Ovary (tissue), 9 donors: ENCODE measurements around the gene TNS3. TPM values are rescaled to one million over a fixed set of nuclear protein-coding genes. Genes with fewer than 3 reads are reported as not detected.
A peak's percentile ranks its signal among the peaks of the same experiment; 100 is the strongest.

ENCODE experiments used
- DNase-seq, 5 donors: peaks; one replicate each; pipeline ENCODE4 v3.0.0-alpha.2; 2019 to 2020
- H3K27ac ChIP-seq, 2 donors: fragments of 200-600 bp; one replicate each; pipeline versions ENCODE4 v1.5.1 to v1.8.0; 2019 to 2022
- H3K27me3 ChIP-seq: fragments of 200-600 bp; one replicate; pipeline ENCODE4 v1.8.0; 2022
- H3K36me3 ChIP-seq: fragments of 200-600 bp; sonication (generic); one replicate; pipeline ENCODE4 v1.5.1; 2019
- H3K4me1 ChIP-seq: one replicate; pipeline ENCODE4 v1.8.1; 2013; ENCODE audit warnings: mild to moderate bottlenecking, moderate library complexity; ENCODE audit not compliant: insufficient read depth
- H3K4me3 ChIP-seq: fragments of 200-600 bp; sonication (generic); one replicate; pipeline ENCODE4 v1.5.1; 2017
- H3K9me3 ChIP-seq, 2 donors: fragments of 200-600 bp in 1 of 2; sonication (generic) in 1 of 2; one replicate each; pipeline versions ENCODE4 v1.5.1 to v1.8.1; 2013 to 2019; ENCODE audit warnings: mild to moderate bottlenecking in 1 of 2, moderate library complexity in 1 of 2
- EP300 ChIP-seq: sonication (generic); formaldehyde crosslinking; IDR thresholded peaks from one replicate; pipeline ENCODE4 v1.6.1; 2017; ENCODE audit warnings: antibody characterized with exemption
- POLR2A ChIP-seq: fragments of 450-650 bp; IDR thresholded peaks from one replicate; pipeline ENCODE4 v1.6.1; 2017; ENCODE audit warnings: antibody characterized with exemption, mild to moderate bottlenecking, moderate library complexity
- WGBS, 3 donors: extraction: QIAGEN DNeasy Blood & Tissue Kit in 1 of 3; methylation state at CpG; one replicate each; pipeline versions ENCODE4 v1.1.5 to v1.1.7; 2013 to 2017; 5-methylcytosine and 5-hydroxymethylcytosine counted together
- intact Hi-C, 4 donors: fragments of 100-400 bp; cut with DNase I; formaldehyde crosslinking; loops; one replicate each; pipeline versions ENCODE4 v1.11.0 to v1.15.1; 2022 to 2023
- polyA plus RNA-seq, 2 donors: library from polyadenylated mRNA; stranded (reverse); fragments of 200-250 nt in 1 of 2; fragments of 350-450 nt in 1 of 2; fragmentation: Illumina TruSeq in 1 of 2; extraction: RNeasy Lipid Tissue Mini Kit (QIAGEN cat#74804) in 1 of 2; gene quantifications; one replicate each; pipeline ENCODE4 v1.2.3, GENCODE V29; 2013 to 2014
- total RNA-seq, 7 donors: library from RNA; depleted of rRNA in 2 of 7; stranded (reverse); fragments of >200 nt in 2 of 7; fragmentation: NEBNext Ultra II Directional in 3 of 7; extraction: Animal tissue kit (Norgen Biotek cat#: 25700) in 3 of 7; gene quantifications; one replicate each; pipeline versions ENCODE4 v1.1.0 to v1.2.4, GENCODE V29; 2016 to 2023
- TF ChIP-seq, protein P1 (sequence below), 3 donors: fragments of 450-650 bp in 2 of 3; fragments of 200-600 bp in 1 of 3; IDR thresholded peaks; one replicate each; pipeline versions ENCODE4 v1.5.1 to v1.8.0; 2016 to 2022; ENCODE audit warnings: antibody characterized with exemption in 3 of 3, mild to moderate bottlenecking in 1 of 3
- donor health status: DM: no; HTN: no; CAD: no; lungs with moderate emphysema.
- donor health status: DM: no; HTN: no; CAD: no.
- donor health status: Bipolar disorder and iron deficiency.
- donor health status: DM: yes; HTN: yes; CAD: no.
- donor health status: DM: no; HTN: no; CAD: no.
- donor health status: DM: yes; HTN: yes; CAD: no.

The TNS3 gene
- total and polyA plus RNA-seq, 9 donors: 36.6 to 137 (median 91.3) TPM

GRCh38 chr7:47576866-47577306 lies 5.0 kb downstream of the TNS3 start:
- peaks cover 41% of the 10 kb centered on the region for H3K4me1 ChIP-seq
- 7 to 10% (median 8%) methylated on average over 15 of the region's 15 CpGs for WGBS, 3 donors
- H3K4me3 ChIP-seq: peak overlapping the region; percentile 23
- H3K36me3 ChIP-seq: no peaks in the 10 kb centered on the region
- H3K27ac ChIP-seq: peak overlapping the region; percentile 60 to 92
- H3K27me3 ChIP-seq: no peaks in the 10 kb centered on the region
- H3K9me3 ChIP-seq: no peaks in the 10 kb centered on the region
- intact Hi-C loops: loop anchor here in 2 of 4 donors (10.0 kb wide), 3 partner anchors 102 to 302 kb away; no protein-coding TSS in a partner anchor
- DNase-seq: peak in 1 of 5 donors; percentile 87
- TF ChIP-seq POLR2A (no peak), EP300 (no peak)
- TF ChIP-seq, protein P1, sequence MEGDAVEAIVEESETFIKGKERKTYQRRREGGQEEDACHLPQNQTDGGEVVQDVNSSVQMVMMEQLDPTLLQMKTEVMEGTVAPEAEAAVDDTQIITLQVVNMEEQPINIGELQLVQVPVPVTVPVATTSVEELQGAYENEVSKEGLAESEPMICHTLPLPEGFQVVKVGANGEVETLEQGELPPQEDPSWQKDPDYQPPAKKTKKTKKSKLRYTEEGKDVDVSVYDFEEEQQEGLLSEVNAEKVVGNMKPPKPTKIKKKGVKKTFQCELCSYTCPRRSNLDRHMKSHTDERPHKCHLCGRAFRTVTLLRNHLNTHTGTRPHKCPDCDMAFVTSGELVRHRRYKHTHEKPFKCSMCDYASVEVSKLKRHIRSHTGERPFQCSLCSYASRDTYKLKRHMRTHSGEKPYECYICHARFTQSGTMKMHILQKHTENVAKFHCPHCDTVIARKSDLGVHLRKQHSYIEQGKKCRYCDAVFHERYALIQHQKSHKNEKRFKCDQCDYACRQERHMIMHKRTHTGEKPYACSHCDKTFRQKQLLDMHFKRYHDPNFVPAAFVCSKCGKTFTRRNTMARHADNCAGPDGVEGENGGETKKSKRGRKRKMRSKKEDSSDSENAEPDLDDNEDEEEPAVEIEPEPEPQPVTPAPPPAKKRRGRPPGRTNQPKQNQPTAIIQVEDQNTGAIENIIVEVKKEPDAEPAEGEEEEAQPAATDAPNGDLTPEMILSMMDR (IDR thresholded peaks at IDR 0.05): no peak

DNA sequence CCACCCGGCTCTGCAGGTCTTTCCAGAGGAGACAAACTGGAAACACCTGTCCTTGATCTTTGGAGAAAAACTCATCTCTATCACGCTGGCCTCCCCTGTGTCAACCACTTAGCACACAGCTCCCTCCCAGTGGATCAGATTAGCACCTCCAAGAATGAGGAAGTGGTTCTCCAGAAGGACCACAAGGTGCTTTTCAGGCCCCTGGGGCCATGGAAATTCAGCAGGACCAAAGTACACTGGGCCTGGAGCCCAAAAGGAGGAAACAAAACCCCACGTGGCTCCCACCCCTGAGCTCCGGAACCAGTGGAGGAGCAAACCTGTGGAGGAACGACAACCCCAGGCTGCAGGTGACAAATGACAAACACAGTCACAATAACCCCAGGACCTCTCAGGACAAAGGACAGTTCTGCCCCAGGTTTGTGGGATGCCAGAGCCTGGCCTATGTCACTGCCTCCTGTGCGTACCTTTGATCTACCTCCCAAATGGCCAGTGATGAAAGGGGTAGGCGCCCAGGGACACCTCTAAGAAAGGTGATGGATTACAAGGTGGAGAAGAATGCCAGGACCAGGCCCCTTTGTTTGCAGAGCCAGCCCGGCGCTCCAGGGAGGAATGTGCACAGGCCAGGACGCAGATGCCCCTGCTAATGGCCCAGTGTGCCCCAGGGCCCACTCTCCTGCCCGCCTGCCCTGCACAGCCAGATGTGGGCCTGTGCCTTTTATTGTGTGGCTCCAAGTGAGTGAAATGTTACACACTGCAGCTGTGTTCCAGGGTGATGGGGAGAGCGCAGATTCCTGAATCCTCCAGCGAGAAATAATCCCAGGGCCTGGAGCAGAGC lies 5.7 kb downstream of the TNS3 start:
- peak overlapping the region; percentile 60 to 92 for H3K27ac ChIP-seq
- H3K27me3 ChIP-seq: no peaks in the 10 kb centered on the region
- no peaks in the 10 kb centered on the region for H3K9me3 ChIP-seq
- H3K36me3 ChIP-seq: no peaks in the 10 kb centered on the region
- intact Hi-C loops: loop anchor here in 2 of 4 donors (10.0 kb wide), 3 partner anchors 101 to 301 kb away; no protein-coding TSS in a partner anchor
- WGBS, 3 donors: 19 to 25% (median 20%) methylated on average over 12 to 13 of the region's 13 CpGs
- H3K4me3 ChIP-seq: no peak overlapping the region
- peak in 4 of 5 donors; percentile 82 to 91 (median 86) for DNase-seq
- TF ChIP-seq EP300 (no peak), POLR2A (no peak)
- TF ChIP-seq, protein P1 (IDR thresholded peaks at IDR 0.05): no peak
- peaks cover 47% of the 10 kb centered on the region for H3K4me1 ChIP-seq

DNA sequence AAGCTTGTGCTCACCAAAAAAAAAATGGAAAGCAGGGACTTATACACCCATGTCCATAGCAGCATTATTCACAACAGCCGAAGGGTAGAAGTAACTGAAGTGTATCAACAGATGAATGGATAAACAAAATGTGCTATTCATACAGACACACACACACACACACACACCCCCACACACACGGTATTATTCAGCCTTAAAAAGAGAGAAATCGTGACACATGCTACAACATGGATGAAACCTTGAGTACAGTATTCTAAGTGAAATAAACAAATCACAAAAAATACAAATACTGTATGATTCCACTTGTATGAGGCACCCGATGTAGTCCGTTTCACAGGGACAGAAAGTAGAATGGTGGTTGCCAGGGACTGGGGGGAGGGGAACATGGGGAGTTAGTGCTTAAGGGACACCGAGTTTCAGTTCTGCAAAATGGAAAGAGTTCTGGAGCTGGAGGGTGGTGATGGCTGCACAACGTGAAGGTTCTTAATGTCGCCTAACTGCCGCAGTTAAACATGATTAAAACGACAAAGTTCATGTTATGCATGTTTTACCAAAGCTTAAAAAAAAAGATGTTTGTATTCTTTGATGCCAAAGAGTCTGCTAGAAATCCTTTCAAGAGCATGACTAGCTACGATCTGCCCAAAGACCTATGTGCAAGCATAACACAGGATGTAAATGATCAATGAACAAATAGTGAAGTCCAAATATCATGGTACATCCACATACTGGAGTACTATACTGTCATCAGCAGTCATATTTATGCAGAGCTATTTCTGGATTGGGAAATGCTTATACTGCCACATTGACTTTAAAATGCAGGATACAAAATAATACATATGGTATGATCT lies 7.2 kb downstream of the TNS3 start:
- H3K4me3 ChIP-seq: no peak overlapping the region
- WGBS, 3 donors: 50 to 64% (median 55%) methylated on average over 11 of the region's 11 CpGs
- no peak for TF ChIP-seq POLR2A
- TF ChIP-seq, protein P1 (IDR thresholded peaks at IDR 0.05): no peak
- no peak for TF ChIP-seq EP300
- intact Hi-C loops: loop anchor here in 2 of 4 donors (5.0 to 10.0 kb wide), 4 partner anchors 37 to 300 kb away; no protein-coding TSS in a partner anchor
- H3K27ac ChIP-seq: no peak overlapping the region
- H3K9me3 ChIP-seq: no peaks in the 10 kb centered on the region
- peaks cover 52% of the 10 kb centered on the region for H3K4me1 ChIP-seq
- DNase-seq: no peak
- no peaks in the 10 kb centered on the region for H3K27me3 ChIP-seq
- H3K36me3 ChIP-seq: no peaks in the 10 kb centered on the region
